Mononuclear cell (primary cell): ENCODE measurements around the gene ITGB2. TPM values are rescaled to one million over a fixed set of nuclear protein-coding genes. Genes with fewer than 3 reads are reported as not detected.

Experiments used
- H3K27me3 ChIP-seq: 2 replicates; pipeline ENCODE4 v1.6.0; 2011; ENCODE audit warnings: low read length, control low read depth; ENCODE audit not compliant: insufficient read depth
- H3K4me1 ChIP-seq: 2 replicates; pipeline ENCODE4 v1.5.1; 2011; ENCODE audit warnings: mild to moderate bottlenecking, low read length, control low read depth; ENCODE audit not compliant: insufficient read depth
- H3K4me3 ChIP-seq: 2 replicates; pipeline ENCODE4 v1.5.1; 2011; ENCODE audit warnings: mild to moderate bottlenecking, low read length, moderate library complexity
- H3K9me3 ChIP-seq: 2 replicates; pipeline ENCODE4 v1.5.1; 2011; ENCODE audit warnings: low read depth, mild to moderate bottlenecking, control low read depth, low read length
- total RNA-seq: library from RNA; depleted of rRNA; stranded (reverse); fragments of >200 nt; gene quantifications from one replicate; pipeline ENCODE4 v1.2.3, GENCODE V29; 2012

ITGB2 gene
- total RNA-seq = 761 TPM

DNA sequence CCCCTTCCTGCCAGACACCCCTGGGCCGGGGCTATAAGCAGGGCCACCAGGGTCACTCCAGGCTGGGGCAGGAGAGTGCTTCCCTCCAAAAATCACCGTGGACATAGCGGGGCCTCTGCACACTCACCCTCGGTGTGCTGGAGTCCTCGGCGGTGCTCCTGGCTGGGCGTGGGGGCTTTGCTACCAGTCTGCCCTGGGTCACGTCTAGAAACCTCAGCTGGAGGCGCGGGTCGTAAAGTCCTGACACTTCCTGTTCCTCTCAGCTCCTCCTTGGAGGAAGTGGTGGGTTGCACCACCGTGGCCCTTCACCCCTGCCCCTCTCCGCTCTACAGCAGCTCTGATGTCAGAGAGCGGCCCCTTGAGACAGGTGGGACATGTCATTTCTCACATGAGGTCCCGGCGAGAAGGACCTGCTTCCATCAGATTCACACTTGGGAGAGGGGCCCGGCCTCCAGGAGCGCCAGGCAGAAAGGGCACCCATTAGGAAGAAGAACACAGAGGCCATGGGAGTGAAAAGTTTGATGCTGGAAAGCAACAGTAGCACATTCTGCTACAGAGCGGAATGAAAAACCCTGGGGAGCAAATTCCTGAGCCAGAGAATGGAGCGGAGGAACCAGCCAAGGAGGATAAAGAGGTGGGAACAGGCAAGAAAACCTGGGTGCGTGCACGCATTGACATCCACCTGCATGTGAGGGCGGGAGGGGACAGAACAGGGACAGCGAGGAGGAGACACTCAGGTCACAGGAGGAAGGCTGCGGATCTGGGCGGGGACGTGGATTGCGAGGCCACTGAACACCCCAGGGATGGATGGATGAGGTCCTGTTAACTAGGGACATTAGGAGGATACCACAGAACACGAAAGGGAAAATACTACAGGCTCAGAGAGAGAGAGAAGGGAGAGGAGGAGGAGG lies at the start of gene ITGB2:
Gene ITGB2, minus strand, starts transcription at position 206 of the 911 bp plus-strand sequence. CDS start 10,117 bp downstream, outside the sequence.
- no peaks in the 10 kb centered on the region for H3K9me3 ChIP-seq
- no peaks in the 10 kb centered on the region for H3K27me3 ChIP-seq
- peaks cover 86% of the 10 kb centered on the region for H3K4me1 ChIP-seq
- peak within 1 kb of the TSS; percentile 80 for H3K4me3 ChIP-seq

DNA sequence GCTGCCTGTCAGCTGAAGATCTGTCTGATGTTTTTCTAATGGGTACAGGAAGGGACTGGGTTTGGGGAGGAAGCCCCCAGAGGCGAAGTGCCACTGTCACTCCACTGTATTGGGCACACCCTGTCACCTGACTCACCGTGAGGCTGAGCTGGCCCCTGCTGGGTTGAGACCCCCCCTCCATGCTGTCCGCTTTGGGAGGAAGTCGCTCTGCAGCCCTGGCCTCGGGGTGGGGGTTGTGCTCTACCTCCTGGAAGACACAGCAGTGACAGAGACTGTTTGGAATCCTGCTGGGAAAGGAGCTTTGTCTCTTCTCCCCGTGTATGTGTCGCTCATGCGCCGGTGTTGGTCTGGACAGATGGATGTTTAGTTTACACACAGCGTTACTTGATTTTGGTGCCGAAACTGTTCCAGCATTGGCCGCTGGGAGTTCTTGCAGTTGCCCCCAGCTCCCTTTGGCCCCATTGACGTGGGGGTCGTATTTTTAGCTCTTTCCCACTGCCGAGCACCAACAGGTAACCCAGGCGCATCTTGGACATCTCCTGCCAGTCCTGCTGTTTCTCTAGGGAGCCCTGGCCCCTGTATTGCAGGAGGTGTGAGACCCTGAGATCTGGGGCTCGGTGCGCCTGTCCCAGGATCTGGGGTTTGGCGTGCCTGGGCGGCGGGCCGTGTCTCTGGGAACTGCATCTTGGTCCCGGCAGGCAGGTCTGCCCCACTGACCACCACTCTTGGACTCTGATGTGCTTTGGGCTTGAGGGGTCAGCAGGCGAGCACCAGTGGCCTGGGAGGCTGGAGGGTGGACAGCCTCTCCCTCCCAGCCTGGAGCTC lies 49.4 kb upstream of the ITGB2 start:
- H3K4me3 ChIP-seq = no peak overlapping the region
- H3K27me3 ChIP-seq = no peaks in the 10 kb centered on the region
- H3K4me1 ChIP-seq = peaks cover 56% of the 10 kb centered on the region
- no peaks in the 10 kb centered on the region for H3K9me3 ChIP-seq

DNA sequence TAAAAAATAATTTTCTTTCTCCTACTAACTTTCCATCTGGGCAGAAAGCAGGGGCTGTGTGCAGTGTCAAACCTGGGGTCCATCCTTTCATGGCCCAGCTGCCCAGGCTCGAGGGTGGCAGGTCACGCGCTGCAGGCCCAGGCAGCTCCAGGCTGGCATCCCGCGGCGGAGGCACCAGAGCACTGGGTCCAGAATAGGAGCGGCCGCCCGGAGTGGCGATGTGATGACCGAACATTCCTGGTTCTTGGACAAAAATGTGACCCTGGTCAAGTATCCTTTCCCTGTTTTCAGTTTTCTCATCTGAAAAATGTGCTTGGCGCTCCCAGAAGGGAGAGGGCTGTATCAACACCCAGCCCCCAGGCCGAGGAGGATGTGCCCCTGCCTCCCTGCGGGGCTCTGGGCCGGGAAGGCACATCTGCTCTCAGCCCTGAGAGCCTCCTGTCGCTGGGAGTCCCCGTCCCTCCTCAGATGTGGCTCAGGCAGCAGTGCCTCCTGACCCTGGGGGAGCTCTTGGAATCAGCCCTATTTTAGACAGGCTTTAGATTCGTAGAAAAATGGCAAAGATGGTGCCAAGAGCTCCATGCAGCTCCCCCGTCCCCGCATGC lies 48.5 kb upstream of the ITGB2 start:
- Histone ChIP-seq H3K27me3 (no peaks in the 10 kb centered on the region), H3K4me1 (peaks cover 62% of the 10 kb centered on the region), H3K9me3 (no peaks in the 10 kb centered on the region), H3K4me3 (no peak overlapping the region)

DNA sequence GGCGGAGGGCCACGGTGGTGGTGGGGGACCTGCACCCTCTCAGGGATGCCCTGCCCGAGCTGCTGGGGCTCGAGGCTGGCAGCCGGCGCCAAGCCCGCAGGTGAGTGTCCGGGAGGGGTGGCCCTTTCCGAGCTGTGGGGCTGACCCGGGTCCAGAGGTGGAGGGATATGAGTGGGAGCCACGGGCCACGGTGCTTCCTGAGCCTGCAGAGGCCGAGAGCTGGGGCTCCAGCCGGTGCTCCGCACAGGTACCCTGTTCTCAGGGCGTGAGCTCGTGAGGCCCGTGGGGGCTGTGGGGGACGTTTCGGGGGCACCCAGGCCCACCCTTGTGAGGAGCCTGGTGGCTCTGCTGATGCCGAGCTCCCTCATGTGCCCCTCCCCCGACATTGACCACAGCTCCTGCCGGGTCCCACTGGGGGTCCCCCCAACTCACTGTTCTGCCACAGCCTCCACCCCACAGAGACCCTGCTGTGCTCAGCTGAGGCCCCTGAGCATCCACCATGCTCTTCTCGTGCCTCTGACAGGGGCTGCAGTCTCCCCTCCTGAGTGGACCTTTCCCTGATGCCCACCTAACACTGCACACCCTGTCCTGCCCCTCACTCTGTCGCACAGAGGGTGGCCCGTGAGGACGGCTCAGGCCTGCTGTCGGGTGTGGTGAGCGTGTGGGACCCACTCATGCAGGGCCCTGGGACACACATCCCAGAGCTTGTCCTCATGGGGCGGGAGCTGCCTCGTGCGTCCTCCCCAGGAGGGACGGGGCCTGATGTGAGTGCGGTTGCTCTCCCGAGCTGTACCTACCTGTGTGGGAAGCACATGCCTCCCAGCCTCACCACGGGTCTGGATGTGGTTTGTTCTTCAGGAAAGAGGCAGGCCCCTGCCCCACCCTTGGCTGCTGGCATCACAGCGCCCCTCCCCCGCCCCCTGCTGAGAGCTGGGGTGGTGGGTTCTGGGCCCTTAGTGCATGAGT lies 46.7 kb upstream of the ITGB2 start:
- Histone ChIP-seq H3K4me3 (no peak overlapping the region), H3K27me3 (no peaks in the 10 kb centered on the region), H3K4me1 (peaks cover 62% of the 10 kb centered on the region), H3K9me3 (no peaks in the 10 kb centered on the region)

DNA sequence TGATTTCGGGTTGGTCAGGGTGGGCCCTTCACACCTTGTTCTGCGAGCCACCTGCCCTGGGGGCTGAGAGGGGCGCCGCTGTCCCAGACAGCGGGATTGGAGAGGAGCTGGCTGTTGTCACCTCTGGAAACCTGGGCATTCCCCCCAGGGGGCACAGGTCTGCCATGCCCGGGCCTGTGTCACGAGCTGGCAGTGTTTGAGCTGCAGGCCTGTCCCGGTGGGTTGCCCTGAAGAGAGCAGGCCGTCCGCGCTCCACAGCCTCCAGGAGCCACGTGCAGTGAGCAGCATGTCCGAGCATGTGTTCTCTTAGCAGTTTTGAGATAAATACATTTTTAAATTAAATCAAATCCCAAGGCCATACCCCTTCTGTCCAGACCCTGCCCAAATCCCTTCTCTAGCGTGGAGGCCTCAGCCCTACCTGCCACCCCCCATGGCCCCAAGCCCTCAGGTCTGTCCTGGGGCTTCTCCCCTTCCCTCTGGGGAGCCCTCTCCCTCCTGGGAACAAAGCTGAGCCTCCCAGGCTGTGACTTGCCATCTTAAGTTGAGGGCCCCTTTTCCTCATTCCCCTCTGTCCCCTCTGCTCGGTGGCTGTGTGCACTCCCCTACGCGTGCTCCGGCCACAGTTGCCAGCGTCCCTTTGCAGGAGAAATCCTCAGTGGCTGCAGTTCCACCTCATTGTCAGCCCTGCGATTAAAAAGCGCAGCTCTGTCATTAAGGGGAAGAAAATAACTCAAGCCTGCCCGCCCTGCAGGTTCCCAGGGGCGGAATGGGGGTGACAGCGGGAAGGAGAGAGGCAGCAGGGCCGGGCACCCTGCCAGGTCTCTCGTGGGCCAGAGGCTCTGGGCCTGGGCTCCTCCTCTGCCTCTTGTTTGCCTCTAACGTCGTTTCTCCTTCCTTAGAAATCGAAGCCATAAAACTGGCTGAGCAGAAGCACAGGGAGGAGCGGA lies 45.7 kb upstream of the ITGB2 start:
- Histone ChIP-seq H3K4me1 (peaks cover 62% of the 10 kb centered on the region), H3K9me3 (no peaks in the 10 kb centered on the region), H3K27me3 (no peaks in the 10 kb centered on the region), H3K4me3 (no peak overlapping the region)

DNA sequence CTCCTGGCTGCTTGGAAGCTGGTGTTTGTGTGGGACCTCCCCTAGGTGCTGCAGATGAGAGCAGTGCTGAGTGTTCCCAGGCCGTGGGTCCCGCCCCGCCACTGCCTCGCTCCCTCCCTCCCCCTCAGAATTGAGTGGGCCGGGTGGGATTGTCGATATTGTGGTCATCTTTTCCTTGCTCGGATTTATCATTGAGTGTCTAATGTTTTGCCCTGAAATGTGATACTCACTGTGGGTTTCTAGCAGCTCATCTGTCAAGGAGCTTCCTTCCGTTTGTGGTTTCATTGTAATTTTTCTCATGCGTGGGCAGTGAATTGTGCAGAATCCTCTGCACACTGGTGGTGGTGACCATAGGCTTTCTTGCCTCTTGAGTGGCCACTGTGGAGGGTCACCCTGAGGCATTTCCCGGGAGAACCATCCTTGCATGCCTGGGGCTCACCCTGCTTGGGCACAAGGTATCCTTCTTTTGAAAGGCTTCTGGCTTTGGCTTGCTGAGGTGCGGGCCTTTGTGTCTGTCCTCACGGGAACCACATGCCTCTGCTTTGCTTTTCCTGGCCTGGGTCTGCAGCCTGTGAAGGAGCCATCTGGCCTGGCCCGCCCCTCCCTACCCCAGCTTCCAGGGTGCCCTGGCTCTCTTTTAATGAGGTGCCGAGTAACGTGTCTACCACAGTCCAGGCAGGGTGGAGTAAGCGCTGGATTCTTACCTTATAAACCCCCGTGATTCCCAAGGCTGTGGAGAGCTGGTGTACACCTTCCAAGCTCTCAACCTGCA lies 44.7 kb upstream of the ITGB2 start:
- Histone ChIP-seq H3K27me3 (no peaks in the 10 kb centered on the region), H3K4me1 (peaks cover 59% of the 10 kb centered on the region), H3K4me3 (no peak overlapping the region), H3K9me3 (no peaks in the 10 kb centered on the region)

GRCh38 chr21:44964381-44964780 lies 43.7 kb upstream of the ITGB2 start:
- Histone ChIP-seq H3K4me3 (no peak overlapping the region), H3K27me3 (no peaks in the 10 kb centered on the region), H3K4me1 (peaks cover 49% of the 10 kb centered on the region), H3K9me3 (no peaks in the 10 kb centered on the region)

DNA sequence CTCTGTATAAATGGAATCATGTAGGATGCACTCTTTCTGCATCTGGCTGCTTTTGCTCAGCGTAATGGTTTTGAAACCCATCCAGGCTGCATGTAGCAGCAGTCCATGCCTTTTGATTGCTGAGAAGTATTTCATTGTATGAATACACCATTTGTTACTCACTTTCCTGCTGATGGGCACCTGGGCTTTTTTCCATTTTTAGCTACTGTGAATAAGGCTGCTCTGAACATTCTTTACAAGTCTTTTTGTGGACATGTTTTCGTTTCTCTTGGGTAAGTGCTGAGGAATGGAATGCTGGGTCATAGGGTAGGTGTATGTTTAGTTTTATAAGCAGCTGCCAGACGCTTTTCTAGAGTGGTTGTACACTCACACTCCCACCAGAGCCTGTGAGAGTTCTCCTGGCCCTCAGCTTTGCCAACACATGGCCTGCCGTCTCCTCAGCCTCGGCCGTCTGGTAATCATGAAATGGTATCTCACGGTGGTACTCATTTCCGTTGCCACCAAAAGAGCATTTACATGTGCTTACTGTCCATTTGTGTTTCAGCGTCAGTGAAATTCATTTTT lies 41.8 kb upstream of the ITGB2 start:
- Histone ChIP-seq H3K4me3 (no peak overlapping the region), H3K9me3 (no peaks in the 10 kb centered on the region), H3K4me1 (peaks cover 30% of the 10 kb centered on the region), H3K27me3 (no peaks in the 10 kb centered on the region)

DNA sequence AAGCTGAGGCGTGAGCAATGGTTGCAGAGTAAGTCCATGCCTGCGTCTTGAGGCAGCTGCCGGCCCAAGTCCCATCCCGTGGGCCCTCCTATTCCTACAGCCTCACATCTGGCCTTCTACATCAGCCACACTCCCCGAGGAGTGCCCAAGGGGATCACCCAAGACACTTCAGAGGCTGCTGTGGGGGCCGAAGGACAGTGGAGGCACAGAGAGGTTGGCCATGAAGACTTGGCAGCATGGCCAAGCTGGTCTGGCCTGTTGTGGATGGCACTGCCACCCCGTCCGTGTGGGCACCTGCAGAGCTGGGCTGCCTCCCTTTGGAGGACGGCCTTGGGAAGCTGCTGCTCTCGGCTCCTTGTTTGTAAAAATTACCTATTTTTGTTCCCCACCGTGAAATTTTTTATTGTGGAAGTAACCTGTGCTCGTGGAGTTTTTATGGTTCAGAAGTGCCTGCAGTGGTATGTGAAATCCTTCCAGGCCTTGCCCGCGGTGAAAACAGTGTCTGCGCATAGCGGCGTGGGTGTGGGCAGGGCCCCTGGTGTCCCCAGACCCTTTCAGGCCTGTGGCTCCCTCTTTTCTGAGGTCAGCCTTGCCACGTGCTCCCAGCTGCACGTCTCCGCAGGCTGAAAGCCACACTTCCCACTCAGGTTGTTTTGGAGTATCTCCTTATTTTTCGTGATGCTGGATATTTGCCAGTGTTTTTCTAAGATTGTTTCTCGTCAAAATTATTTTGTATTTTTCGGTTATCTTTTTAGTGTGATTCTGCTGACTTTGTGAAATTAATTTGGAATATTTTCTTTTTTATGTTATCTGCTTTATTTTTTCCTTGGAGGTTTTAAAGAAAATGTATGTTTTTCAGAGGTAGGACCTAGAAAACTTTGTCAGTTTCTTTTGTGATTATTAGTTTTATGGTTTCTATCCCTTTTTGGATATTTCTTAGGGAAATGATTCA lies 39.7 kb upstream of the ITGB2 start:
- H3K4me1 ChIP-seq = peaks cover 9% of the 10 kb centered on the region
- H3K9me3 ChIP-seq = no peaks in the 10 kb centered on the region
- no peaks in the 10 kb centered on the region for H3K27me3 ChIP-seq
- no peak overlapping the region for H3K4me3 ChIP-seq

DNA sequence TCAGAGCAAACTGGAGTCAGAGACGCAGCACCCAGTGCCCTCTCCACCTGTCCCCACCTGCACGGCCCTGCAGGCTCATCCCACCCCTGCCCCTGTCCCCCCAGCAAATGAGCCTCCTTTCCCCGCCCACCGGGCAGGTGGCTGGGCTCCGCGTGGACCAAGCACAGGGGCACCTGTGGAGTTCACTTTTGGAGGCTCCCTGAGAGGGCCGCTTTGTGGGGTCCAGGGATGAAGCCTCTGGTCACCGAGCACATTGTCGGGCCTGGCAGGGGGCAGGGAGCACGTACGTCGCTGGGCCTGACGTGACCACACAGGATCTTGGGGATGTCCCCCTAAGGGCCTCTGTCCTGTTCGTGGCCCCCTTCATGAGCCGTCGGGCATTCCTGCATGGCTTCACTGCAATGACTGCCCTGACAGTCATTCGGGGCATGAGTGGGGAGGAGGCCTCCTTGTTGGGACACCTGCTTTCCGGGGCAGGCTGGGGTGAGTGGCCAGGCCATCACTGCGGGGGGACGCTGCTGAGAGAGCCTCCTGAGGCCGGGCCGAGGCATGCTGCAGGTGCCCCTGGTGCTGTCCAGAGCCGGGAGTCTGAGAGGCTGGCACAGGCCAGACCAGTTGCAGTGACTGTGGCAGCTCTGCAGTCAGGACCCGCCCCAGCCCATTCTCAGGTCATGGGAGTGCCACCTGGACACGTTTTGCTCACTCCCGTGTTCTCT lies 38.8 kb upstream of the ITGB2 start:
- H3K27me3 ChIP-seq = no peaks in the 10 kb centered on the region
- no peak overlapping the region for H3K4me3 ChIP-seq

DNA sequence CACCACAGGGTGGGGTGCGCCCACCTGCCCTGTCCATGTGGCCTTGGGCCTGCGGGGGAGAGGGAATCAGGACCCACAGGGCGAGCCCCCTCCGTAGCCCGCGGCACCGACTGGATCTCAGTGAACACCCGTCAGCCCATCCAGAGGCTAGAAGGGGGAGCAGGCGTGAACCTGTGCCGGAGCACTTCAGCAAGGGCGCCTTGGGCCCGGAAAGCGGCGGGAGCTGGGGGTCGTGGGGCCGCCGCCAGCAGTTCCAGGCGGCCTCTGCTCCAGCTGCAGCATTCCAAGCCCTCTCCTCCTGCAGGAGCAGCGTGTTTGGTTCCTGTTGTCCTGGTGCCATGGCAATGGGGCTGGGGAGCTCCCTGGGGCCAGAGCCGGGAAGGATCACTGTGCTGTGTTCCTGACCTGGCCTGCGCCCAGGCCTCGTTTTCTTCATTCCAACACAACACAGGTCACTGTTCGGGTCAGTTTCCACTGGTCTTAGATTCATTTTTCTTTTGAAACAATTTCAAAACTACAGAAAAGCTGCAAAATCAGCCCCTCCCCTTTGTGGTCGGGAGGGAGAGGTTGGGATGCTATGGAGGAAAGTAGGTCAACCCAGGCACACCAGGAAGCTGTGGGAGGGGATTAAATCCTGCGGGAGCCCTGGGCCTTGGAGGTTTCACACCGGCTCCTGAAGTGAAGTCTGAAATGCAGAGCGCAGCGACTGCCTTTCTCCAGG lies 37.9 kb upstream of the ITGB2 start:
- Histone ChIP-seq H3K4me1 (no peaks in the 10 kb centered on the region), H3K4me3 (no peak overlapping the region), H3K27me3 (no peaks in the 10 kb centered on the region), H3K9me3 (no peaks in the 10 kb centered on the region)

More for the DNA sequence above, 38.8 kb upstream of the ITGB2 start:
- Histone ChIP-seq H3K9me3 (no peaks in the 10 kb centered on the region), H3K4me1 (peaks cover under 1% of the 10 kb centered on the region)
